ENCODE results near the gene REXO1. TPM values are rescaled to one million over a fixed set of nuclear protein-coding genes. Genes with fewer than 3 reads are reported as not detected.

Gene REXO1
- total and polyA plus RNA-seq, 2 of the 8 experiments (the other 6 are each of a cell fraction or from before 2014, with no cell fraction given) = 42.4 to 44.3 TPM

DNA sequence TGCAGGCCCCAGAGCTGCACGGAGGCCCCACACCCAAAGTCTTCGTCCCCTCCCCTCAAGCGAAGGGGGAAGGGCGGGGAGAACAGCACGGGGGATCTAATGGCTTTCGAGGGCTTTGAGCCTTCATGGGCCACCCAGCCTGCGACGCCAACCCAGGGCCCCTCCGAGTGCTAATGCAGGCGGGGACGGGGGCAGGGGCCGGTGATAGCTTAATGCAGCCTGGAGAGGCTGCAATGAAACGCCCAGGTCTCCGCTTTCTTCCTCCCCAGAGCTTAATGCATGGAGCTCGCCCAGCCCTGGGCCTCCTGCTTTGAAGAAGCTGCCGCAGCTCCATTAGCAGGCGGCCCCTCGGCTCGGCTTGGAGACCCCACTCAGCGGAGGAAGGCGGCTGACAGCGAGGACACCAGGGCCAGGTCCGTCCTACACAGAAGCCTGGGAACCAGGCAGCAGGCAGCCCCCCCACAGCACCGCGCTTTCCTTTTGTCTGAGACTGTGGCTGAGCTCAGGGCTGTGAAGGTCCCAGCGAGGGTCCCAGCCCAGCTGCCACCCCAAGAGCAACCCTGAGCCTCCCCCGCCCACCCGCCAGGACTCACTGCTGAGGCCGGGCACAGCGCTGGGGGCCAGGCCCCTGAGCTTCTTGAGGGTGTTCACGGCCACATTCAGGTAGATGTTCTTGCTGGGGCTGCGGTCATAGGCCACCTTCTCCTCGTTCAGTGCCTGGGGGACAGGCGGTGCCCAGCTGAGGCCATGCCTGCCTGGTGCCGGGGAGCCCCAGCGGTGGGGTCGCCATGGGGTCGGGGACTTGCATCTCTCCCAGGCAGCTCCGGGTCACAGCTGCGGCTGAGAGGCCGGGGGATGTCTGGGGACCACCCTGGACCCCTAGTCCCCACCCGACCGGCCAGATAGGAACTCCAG is 28.7 kb downstream of the REXO1 start:
- Histone ChIP-seq H3K4ac (replicated peaks; ENCODE audit: insufficient read length, low read depth, low read length) (no peak overlapping the region), H4K20me1 (replicated peaks in 1 of 2; ENCODE audit: control insufficient read depth in 1 of 2, insufficient read depth in 2 of 2, low read length in 2 of 2) (peaks cover 2 to 10% of the 10 kb centered on the region in 2 experiments), H2BK120ac (replicated peaks; ENCODE audit: low read depth, low read length) (no peak overlapping the region), H3K27ac (ENCODE audit: low read depth, low read length) (no peak overlapping the region; the same call in 1 of the 2 replicates), H3K4me1 (replicated peaks in 1 of 4; ENCODE audit: control insufficient read depth in 3 of 4, insufficient read depth in 4 of 4, low read length in 3 of 4) (no peaks in the 10 kb centered on the region; a peak in 1 of 7 replicates), H3K27me3 (replicated peaks in 1 of 4; ENCODE audit: control insufficient read depth in 3 of 4, extremely low read depth in 1 of 4, insufficient read depth in 3 of 4, low read length in 3 of 4) (no peaks in the 10 kb centered on the region), H2AK5ac (ENCODE audit: low read depth, low read length) (no peak overlapping the region), H2BK12ac (ENCODE audit: low read depth, low read length) (no peak overlapping the region), H3K56ac (replicated peaks; ENCODE audit: insufficient read length, low read depth, low read length) (no peak overlapping the region), H3K79me1 (ENCODE audit: low read depth, low read length) (no peaks in the 10 kb centered on the region), H4K5ac (ENCODE audit: insufficient read length, low read depth, low read length) (no peak overlapping the region), H2BK20ac (ENCODE audit: low read length) (no peak overlapping the region), H4K91ac (replicated peaks; ENCODE audit: insufficient read length, low read length) (no peak overlapping the region), H3K9ac (replicated peaks in 1 of 4; ENCODE audit: extremely low read depth in 1 of 4, low read depth in 3 of 4, low read length in 3 of 4) (no peak overlapping the region), H2AFZ (ENCODE audit: low read length) (no peak overlapping the region), H2BK5ac (ENCODE audit: low read depth, low read length) (no peak overlapping the region), H3K14ac (ENCODE audit: insufficient read length) (no peak overlapping the region), H3K4me3 (ENCODE audit: extremely low read depth in 1 of 4, insufficient read depth in 2 of 4, low read depth in 3 of 4, low read length in 4 of 4) (no peak overlapping the region), H3K4me2 (ENCODE audit: insufficient read depth in 1 of 2, low read depth in 2 of 2, low read length in 2 of 2) (no peak overlapping the region), H3K36me3 (ENCODE audit: control insufficient read depth in 2 of 4, insufficient read depth in 4 of 4, low read length in 3 of 4) (peaks cover 11 to 54% (median 17%) of the 10 kb centered on the region in 4 experiments; a peak in 7 of 8 replicates), H3K23ac (ENCODE audit: insufficient read length) (no peak overlapping the region), H3K9me3 (ENCODE audit: insufficient read depth in 2 of 2, low read depth in 1 of 2, low read length in 1 of 2) (no peaks in the 10 kb centered on the region), H3K79me2 (ENCODE audit: control insufficient read depth in 1 of 2, insufficient read depth in 2 of 2, low read length in 2 of 2) (no peaks in the 10 kb centered on the region), H3K18ac (ENCODE audit: extremely low read depth, low read length) (no peak overlapping the region), H2BK15ac (ENCODE audit: low read length) (no peak overlapping the region), H4K8ac (ENCODE audit: extremely low read depth, insufficient read depth, low read length) (no peak overlapping the region; the same call in 1 of the 2 replicates), H3K23me2 (ENCODE audit: low read depth, low read length) (no peaks in the 10 kb centered on the region; the same call in 1 of the 2 replicates)
- FAIRE-seq (no peak), DNase-seq (ENCODE audit: low read depth in 1 of 2, low spot score in 2 of 2) (no peak)
- CTCF ChIA-PET (ENCODE audit: partially characterized antibody) = interaction anchor here (0.6 to 16.5 kb wide), 7 partner anchors 9 to 273 kb away, joined by 3 to 228 read pairs (median 5); no protein-coding TSS in a partner anchor
- 87% methylated on average over 35 of the region's 43 CpGs; no CpG with 5 or more reads in 1 of the 2 experiments for WGBS, 2 experiments (ENCODE audit: extremely low coverage in 1 of 2, insufficient coverage in 1 of 2, insufficient read length in 1 of 2, insufficient replicate concordance in 2 of 2, low coverage in 1 of 2, low lambda C conversion rate in 2 of 2, missing lambda C conversion rate in 1 of 2)
- POLR2A ChIA-PET (ENCODE audit: partially characterized antibody) = interaction anchor here (0.6 to 1.2 kb wide), 2 partner anchors 10 to 53 kb away, joined by 3 to 8 read pairs; no protein-coding TSS in a partner anchor
- TF ChIP-seq CEBPB (IDR thresholded peaks at IDR 0.05; ENCODE audit: low read depth, low read length) = no peak
- TF ChIP-seq BCL11A (IDR thresholded peaks at IDR 0.05; ENCODE audit: low read depth in 2 of 2, low read length in 2 of 2) = no peak
- no peak for TF ChIP-seq GTF2F1 (IDR thresholded peaks at IDR 0.05; ENCODE audit: borderline replicate concordance, low read depth, low read length)
- TF ChIP-seq CREB1 (IDR thresholded peaks at IDR 0.05) = no peak
- no peak for TF ChIP-seq HDAC6 (IDR thresholded peaks at IDR 0.05; ENCODE audit: low read depth, low read length)
- TF ChIP-seq, protein P1, sequence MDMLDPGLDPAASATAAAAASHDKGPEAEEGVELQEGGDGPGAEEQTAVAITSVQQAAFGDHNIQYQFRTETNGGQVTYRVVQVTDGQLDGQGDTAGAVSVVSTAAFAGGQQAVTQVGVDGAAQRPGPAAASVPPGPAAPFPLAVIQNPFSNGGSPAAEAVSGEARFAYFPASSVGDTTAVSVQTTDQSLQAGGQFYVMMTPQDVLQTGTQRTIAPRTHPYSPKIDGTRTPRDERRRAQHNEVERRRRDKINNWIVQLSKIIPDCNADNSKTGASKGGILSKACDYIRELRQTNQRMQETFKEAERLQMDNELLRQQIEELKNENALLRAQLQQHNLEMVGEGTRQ (IDR thresholded peaks at IDR 0.05; ENCODE audit: low read length) = no peak
- no peak for TF ChIP-seq EP300 (IDR thresholded peaks at IDR 0.05; ENCODE audit: borderline replicate concordance in 1 of 2, low read depth in 2 of 2, low read length in 2 of 2)
- no peak for TF ChIP-seq EZH2 (IDR thresholded peaks at IDR 0.05; ENCODE audit: low read depth, low read length, severe bottlenecking)
- TF ChIP-seq JUND (IDR thresholded peaks at IDR 0.05; ENCODE audit: low read length) = no peak

Data from H1 (cell line).